Tibial nerve (tissue), 4 donors: ENCODE measurements around the gene ANKRD11. TPM values are rescaled to one million over a fixed set of nuclear protein-coding genes. Genes with fewer than 3 reads are reported as not detected.

ENCODE experiments used
- DNase-seq, 2 donors: peaks; one replicate each; pipeline ENCODE4 v3.0.0-alpha.2; 2019; ENCODE audit warnings: low spot score in 2 of 2
- H3K27ac ChIP-seq, 4 donors: fragments of 200-600 bp; sonication (generic) in 3 of 4; one replicate each; pipeline ENCODE4 v1.5.1; 2017 to 2019; ENCODE audit warnings: mild to moderate bottlenecking in 1 of 4
- H3K27me3 ChIP-seq, 2 donors: fragments of 200-600 bp; sonication (generic) in 1 of 2; one replicate each; pipeline versions ENCODE4 v1.5.1 to v1.6.0; 2017 to 2019
- H3K36me3 ChIP-seq, 3 donors: fragments of 200-600 bp; sonication (generic); one replicate each; pipeline ENCODE4 v1.5.1; 2018 to 2019
- H3K4me1 ChIP-seq, 4 donors: fragments of 200-600 bp; sonication (generic) in 3 of 4; one replicate each; pipeline ENCODE4 v1.5.1; 2017 to 2019
- H3K4me3 ChIP-seq, 4 donors: fragments of 200-600 bp; sonication (generic) in 3 of 4; one replicate each; pipeline ENCODE4 v1.5.1; 2017 to 2019; ENCODE audit warnings: mild to moderate bottlenecking in 1 of 4, moderate library complexity in 1 of 4
- H3K9me3 ChIP-seq, 4 donors: fragments of 200-600 bp; sonication (generic) in 3 of 4; one replicate each; pipeline ENCODE4 v1.5.1; 2017 to 2019
- EP300 ChIP-seq, 2 donors: sonication (generic); formaldehyde crosslinking; IDR thresholded peaks; one replicate each; pipeline ENCODE4 v1.6.1; 2017; ENCODE audit warnings: antibody characterized with exemption in 2 of 2, mild to moderate bottlenecking in 1 of 2
- POLR2A ChIP-seq, 2 donors: fragments of 450-650 bp; IDR thresholded peaks; one replicate each; pipeline ENCODE4 v1.6.1; 2017; ENCODE audit warnings: antibody characterized with exemption in 2 of 2, mild to moderate bottlenecking in 2 of 2, moderate library complexity in 2 of 2
- WGBS, 2 donors: methylation state at CpG; one replicate each; pipeline ENCODE4 v1.1.5; 2018; 5-methylcytosine and 5-hydroxymethylcytosine counted together
- total RNA-seq, 4 donors: library from RNA; depleted of rRNA; stranded (reverse); fragments of >200 nt; gene quantifications; one replicate each; pipeline ENCODE4 v1.1.0, GENCODE V29; 2016
- TF ChIP-seq, protein P1 (sequence below), 5 experiments: fragments of 200-600 bp in 3 of 5; fragments of 450-650 bp in 2 of 5; sonication (generic) in 3 of 5; IDR thresholded peaks; one replicate each; pipeline ENCODE4 v1.5.1; 2016 to 2019; ENCODE audit warnings: antibody characterized with exemption in 5 of 5, mild to moderate bottlenecking in 3 of 5, moderate library complexity in 2 of 5

ANKRD11 gene
- total RNA-seq, 4 donors from 2014 or later = 104 to 177 (median 112) TPM

DNA sequence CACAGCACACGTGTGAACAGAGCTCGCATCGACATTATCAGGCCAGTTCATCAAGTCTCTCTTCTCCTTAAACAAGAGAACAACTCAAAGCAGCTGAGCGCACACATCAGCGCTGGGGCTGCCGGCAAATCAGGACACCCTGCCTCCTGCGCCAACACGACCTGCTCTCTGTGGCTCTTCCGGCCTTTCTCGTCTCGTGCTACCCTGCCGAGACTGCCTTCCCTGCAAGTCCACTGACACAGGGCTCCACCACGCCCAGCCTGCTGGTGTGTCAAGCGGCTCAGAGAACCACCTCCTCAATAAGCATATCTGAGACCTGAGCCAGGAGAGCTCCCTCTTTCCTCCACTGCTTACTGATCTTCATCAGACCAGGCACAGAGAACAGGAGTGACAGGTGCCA is 176.0 kb downstream of the ANKRD11 start:
- Histone ChIP-seq H3K27ac (no peak overlapping the region), H3K9me3 (no peaks in the 10 kb centered on the region), H3K4me1 (peaks cover 0 to 66% (median 40%) of the 10 kb centered on the region in 4 donors), H3K27me3 (no peaks in the 10 kb centered on the region), H3K36me3 (peaks cover 0 to 27% (median 0%) of the 10 kb centered on the region in 3 donors), H3K4me3 (no peak overlapping the region)
- DNase-seq = no peak
- 74 to 75% methylated on average over 14 of the region's 14 CpGs for WGBS, 2 donors
- TF ChIP-seq, protein P1, sequence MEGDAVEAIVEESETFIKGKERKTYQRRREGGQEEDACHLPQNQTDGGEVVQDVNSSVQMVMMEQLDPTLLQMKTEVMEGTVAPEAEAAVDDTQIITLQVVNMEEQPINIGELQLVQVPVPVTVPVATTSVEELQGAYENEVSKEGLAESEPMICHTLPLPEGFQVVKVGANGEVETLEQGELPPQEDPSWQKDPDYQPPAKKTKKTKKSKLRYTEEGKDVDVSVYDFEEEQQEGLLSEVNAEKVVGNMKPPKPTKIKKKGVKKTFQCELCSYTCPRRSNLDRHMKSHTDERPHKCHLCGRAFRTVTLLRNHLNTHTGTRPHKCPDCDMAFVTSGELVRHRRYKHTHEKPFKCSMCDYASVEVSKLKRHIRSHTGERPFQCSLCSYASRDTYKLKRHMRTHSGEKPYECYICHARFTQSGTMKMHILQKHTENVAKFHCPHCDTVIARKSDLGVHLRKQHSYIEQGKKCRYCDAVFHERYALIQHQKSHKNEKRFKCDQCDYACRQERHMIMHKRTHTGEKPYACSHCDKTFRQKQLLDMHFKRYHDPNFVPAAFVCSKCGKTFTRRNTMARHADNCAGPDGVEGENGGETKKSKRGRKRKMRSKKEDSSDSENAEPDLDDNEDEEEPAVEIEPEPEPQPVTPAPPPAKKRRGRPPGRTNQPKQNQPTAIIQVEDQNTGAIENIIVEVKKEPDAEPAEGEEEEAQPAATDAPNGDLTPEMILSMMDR (IDR thresholded peaks at IDR 0.05) = no peak
- TF ChIP-seq EP300 (IDR thresholded peaks at IDR 0.05) (no peak), POLR2A (IDR thresholded peaks at IDR 0.05) (no peak)

DNA sequence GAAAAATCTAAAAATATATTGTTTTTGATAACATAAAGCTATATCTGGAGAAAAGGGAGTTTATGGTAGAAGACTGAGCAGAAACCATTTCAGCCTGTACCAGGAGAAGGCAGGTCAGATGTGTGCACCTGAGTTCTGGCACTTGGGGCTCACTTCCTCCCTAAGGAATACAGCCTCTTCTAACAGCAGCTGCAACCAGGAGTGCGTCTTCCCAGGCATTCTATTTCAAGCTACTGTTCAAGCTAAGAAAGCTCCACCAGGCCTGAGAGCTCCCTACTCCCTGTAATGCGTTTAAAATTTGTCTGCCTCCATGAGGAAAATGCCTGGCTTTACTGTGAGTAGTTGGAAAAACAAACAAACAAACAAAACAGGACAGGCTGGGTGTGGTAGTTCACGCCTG is 176.8 kb downstream of the ANKRD11 start:
- WGBS, 2 donors = 74% methylated on average over 3 of the region's 3 CpGs
- Histone ChIP-seq H3K9me3 (no peaks in the 10 kb centered on the region), H3K27ac (no peak overlapping the region), H3K36me3 (peaks cover 0 to 27% (median 0%) of the 10 kb centered on the region in 3 donors), H3K4me3 (no peak overlapping the region), H3K4me1 (peaks cover 0 to 65% (median 35%) of the 10 kb centered on the region in 4 donors), H3K27me3 (no peaks in the 10 kb centered on the region)
- DNase-seq = no peak
- TF ChIP-seq, protein P1 (IDR thresholded peaks at IDR 0.05) = no peak
- TF ChIP-seq EP300 (IDR thresholded peaks at IDR 0.05) (no peak), POLR2A (IDR thresholded peaks at IDR 0.05) (no peak)

DNA sequence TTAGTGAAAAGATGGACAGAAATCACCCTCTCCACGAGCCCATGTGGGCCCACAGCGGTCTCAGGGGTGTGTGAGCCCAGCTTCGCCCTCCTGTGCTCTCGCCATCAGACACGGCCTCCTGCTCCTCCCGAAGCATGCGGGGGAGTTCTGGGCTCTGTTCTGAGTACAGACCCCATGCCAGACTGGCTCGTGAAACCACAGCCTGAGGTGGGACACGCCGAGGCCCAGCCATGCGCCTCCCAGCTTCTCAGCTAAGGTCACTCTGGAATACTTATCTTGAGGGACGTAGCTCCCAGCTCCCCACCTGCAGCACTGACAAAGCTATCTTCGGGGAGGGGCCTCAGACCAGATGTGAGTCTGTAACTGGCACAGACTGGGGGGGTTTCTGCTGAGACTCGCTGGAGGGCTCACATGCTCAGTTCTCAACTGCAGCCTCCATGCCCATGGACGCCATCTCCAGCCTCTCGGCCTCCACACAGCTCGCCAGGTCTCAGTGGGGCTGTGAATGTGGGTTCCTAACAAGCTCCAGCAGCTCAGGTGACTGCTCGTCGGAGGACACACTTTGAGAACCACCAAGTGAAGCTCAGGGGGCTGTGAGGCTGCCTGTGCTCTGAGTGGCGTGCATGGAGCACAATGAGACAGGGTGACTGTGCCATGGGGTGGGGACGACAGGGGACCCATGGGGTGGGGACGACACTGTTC is 177.6 kb downstream of the ANKRD11 start:
- Histone ChIP-seq H3K4me3 (no peak overlapping the region), H3K4me1 (peaks cover 0 to 65% (median 35%) of the 10 kb centered on the region in 4 donors), H3K9me3 (no peaks in the 10 kb centered on the region), H3K27ac (no peak overlapping the region), H3K36me3 (peaks cover 0 to 27% (median 0%) of the 10 kb centered on the region in 3 donors), H3K27me3 (no peaks in the 10 kb centered on the region)
- DNase-seq = no peak
- WGBS, 2 donors = 89 to 94% methylated on average over 19 to 22 of the region's 22 CpGs
- no peak for TF ChIP-seq EP300 (IDR thresholded peaks at IDR 0.05)
- TF ChIP-seq, protein P1 (IDR thresholded peaks at IDR 0.05) = no peak

DNA sequence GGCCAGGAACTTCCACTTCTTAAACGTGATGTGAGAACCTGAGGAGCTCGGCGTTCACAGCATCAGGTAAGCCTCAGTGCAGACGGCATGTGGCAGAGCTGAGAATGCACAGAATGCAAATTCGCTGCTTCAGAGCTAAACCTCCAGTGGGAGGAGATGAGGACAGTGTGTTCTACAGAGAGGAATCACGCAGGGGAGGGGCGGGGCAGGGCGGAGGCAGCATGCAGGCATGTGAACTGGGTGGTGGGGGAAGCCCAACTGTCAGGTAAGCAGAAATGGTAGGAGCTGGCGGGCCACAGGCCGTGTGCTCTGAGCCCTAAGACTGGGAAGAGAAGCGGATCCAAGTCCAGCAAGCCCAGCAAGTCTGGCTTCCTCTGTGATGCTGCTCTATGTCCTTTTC is 178.2 kb downstream of the ANKRD11 start:
- peaks cover 0 to 65% (median 29%) of the 10 kb centered on the region in 4 donors for H3K4me1 ChIP-seq
- H3K27ac ChIP-seq = no peak overlapping the region
- TF ChIP-seq EP300 (IDR thresholded peaks at IDR 0.05) (no peak), POLR2A (IDR thresholded peaks at IDR 0.05) (no peak)
- TF ChIP-seq, protein P1 (IDR thresholded peaks at IDR 0.05) = no peak
- H3K27me3 ChIP-seq = no peaks in the 10 kb centered on the region
- H3K36me3 ChIP-seq = peaks cover 0 to 27% (median 0%) of the 10 kb centered on the region in 3 donors
- no peaks in the 10 kb centered on the region for H3K9me3 ChIP-seq
- no peak overlapping the region for H3K4me3 ChIP-seq
- 84 to 88% methylated on average over 11 of the region's 11 CpGs for WGBS, 2 donors
- no peak for DNase-seq

DNA sequence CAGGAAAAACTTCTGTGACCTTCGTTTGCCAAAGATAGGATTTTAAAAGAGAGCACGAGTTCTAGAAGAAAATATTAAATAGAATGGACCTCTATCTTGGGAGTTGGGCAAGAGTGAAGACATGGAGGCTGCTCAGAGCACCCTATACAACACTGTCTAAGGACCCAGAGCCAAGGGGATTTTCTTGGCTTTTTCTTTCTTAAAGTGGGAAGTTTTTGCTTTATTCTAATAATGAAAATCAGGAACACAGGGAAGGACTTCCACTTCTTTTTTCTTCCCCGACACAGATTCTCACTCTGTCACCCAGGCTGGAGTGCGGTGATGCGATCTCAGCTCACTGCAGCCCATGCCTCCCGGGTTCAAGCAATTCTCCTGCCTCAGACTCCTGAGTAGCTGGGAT is 178.7 kb downstream of the ANKRD11 start:
- no peak overlapping the region for H3K4me3 ChIP-seq
- no peaks in the 10 kb centered on the region for H3K9me3 ChIP-seq
- 86 to 88% methylated on average over 6 of the region's 6 CpGs for WGBS, 2 donors
- TF ChIP-seq, protein P1 (IDR thresholded peaks at IDR 0.05) = no peak
- no peak for TF ChIP-seq POLR2A (IDR thresholded peaks at IDR 0.05)
- no peak for TF ChIP-seq EP300 (IDR thresholded peaks at IDR 0.05)
- H3K4me1 ChIP-seq = peaks cover 0 to 62% (median 24%) of the 10 kb centered on the region in 4 donors
- no peak overlapping the region for H3K27ac ChIP-seq
- no peaks in the 10 kb centered on the region for H3K27me3 ChIP-seq
- no peak for DNase-seq
- peaks cover 0 to 27% (median 0%) of the 10 kb centered on the region in 3 donors for H3K36me3 ChIP-seq
